Thoracic aorta (tissue), 2 donors: ENCODE results near the gene CD79A. TPM values are rescaled to one million over a fixed set of nuclear protein-coding genes. Genes with fewer than 3 reads are reported as not detected.

Experiments used
- ATAC-seq: fragments of 150-250 bp; one replicate; pipeline ENCODE4 v1.8.0; 2017; ENCODE audit warnings: low read depth; ENCODE audit not compliant: insufficient number of reproducible peaks, low FRiP score
- DNase-seq: peaks from one replicate; pipeline ENCODE4 v3.0.0-alpha.2; 2020; ENCODE audit warnings: low spot score
- H3K27ac ChIP-seq, 2 donors: fragments of 200-600 bp; sonication (generic); 1 replicate in 1 of 2; 2 replicates in 1 of 2; pipeline ENCODE4 v1.5.1; 2016; ENCODE audit warnings: mild to moderate bottlenecking in 2 of 2, moderate library complexity in 2 of 2
- H3K27me3 ChIP-seq: fragments of 200-600 bp; sonication (generic); replicated peaks from 2 replicates; pipeline ENCODE4 v1.6.0; 2016; ENCODE audit warnings: mild to moderate bottlenecking; ENCODE audit not compliant: insufficient read depth
- H3K36me3 ChIP-seq: fragments of 200-600 bp; sonication (generic); one replicate; pipeline ENCODE4 v1.5.1; 2016
- H3K4me1 ChIP-seq, 2 donors: fragments of 200-600 bp; sonication (generic); 1 replicate in 1 of 2; 2 replicates in 1 of 2; pipeline versions ENCODE4 v1.5.1 to v1.6.0; 2016; ENCODE audit warnings: low read depth in 2 of 2, mild to moderate bottlenecking in 1 of 2; ENCODE audit not compliant: control insufficient read depth in 1 of 2
- H3K4me3 ChIP-seq: fragments of 200-600 bp; sonication (generic); 2 replicates; pipeline ENCODE4 v1.5.1; 2016; ENCODE audit warnings: mild to moderate bottlenecking
- H3K9me3 ChIP-seq: fragments of 200-600 bp; sonication (generic); 2 replicates; pipeline ENCODE4 v1.5.1; 2016
- total RNA-seq, 2 donors: library from RNA; depleted of rRNA; stranded (reverse); fragments of >200 nt; gene quantifications; one replicate each; pipeline versions ENCODE4 v1.1.0 to v1.2.3, GENCODE V29; 2016
- TF ChIP-seq, protein P1 (sequence below): fragments of 200-600 bp; sonication (generic); IDR thresholded peaks from one replicate; pipeline ENCODE4 v1.5.1; 2019; ENCODE audit warnings: antibody characterized with exemption

CD79A gene
- total RNA-seq, 2 donors from 2014 or later, result not detected

DNA sequence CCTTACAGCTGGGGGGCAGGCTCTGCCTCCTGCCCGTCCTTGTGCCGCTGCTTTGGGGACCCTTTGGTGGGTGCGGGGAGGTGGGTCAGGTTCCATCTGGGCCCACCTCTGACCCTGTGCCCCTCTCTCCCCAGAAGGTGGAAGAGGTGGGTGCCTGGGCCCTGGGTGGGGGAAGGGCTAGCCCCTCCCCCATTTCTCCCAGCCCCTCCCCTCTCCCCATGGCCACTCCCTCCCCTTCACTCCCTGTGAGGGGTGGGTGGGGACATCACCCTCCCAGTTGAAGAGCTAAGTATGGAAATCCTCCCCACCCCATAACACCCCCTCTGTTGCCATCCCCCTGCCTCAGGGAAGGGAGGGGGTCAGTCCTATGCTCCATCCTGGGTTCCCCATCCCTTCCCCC, 20.1 kb downstream of the CD79A start:
- Histone ChIP-seq H3K27ac (no peak overlapping the region), H3K4me3 (no peak overlapping the region), H3K4me1 (no peaks in the 10 kb centered on the region), H3K36me3 (peaks cover 64% of the 10 kb centered on the region), H3K9me3 (no peaks in the 10 kb centered on the region), H3K27me3 (no peaks in the 10 kb centered on the region)
- ATAC-seq (no peak), DNase-seq (no peak)
- TF ChIP-seq, protein P1, sequence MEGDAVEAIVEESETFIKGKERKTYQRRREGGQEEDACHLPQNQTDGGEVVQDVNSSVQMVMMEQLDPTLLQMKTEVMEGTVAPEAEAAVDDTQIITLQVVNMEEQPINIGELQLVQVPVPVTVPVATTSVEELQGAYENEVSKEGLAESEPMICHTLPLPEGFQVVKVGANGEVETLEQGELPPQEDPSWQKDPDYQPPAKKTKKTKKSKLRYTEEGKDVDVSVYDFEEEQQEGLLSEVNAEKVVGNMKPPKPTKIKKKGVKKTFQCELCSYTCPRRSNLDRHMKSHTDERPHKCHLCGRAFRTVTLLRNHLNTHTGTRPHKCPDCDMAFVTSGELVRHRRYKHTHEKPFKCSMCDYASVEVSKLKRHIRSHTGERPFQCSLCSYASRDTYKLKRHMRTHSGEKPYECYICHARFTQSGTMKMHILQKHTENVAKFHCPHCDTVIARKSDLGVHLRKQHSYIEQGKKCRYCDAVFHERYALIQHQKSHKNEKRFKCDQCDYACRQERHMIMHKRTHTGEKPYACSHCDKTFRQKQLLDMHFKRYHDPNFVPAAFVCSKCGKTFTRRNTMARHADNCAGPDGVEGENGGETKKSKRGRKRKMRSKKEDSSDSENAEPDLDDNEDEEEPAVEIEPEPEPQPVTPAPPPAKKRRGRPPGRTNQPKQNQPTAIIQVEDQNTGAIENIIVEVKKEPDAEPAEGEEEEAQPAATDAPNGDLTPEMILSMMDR, result no peak

DNA sequence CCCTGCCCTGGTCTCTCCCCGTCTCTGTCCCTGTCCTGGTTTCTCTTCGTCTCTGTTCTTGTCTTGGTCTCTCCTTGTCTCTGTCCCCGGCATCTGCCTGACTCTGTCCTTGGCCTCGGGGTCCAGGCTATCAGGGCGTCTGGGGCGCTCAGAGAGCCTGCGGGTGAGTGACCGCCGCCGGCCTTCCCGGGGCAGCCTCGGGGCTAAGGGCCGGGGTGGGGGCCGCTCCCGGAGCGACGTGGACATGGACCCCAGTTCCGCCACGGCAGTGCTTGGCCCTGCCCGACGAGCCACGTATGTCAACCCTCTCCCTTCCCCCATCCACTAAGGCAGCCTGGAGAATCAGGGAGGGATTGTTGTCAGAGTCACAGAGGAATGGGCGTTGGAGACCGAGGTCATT, 20.7 kb downstream of the CD79A start:
- ATAC-seq (no peak), DNase-seq (no peak)
- H3K27ac ChIP-seq, result no peak overlapping the region
- H3K27me3 ChIP-seq, result no peaks in the 10 kb centered on the region
- TF ChIP-seq, protein P1, result no peak
- H3K9me3 ChIP-seq, result no peaks in the 10 kb centered on the region
- H3K4me1 ChIP-seq, result no peaks in the 10 kb centered on the region
- peaks cover 64% of the 10 kb centered on the region for H3K36me3 ChIP-seq
- no peak overlapping the region for H3K4me3 ChIP-seq

DNA sequence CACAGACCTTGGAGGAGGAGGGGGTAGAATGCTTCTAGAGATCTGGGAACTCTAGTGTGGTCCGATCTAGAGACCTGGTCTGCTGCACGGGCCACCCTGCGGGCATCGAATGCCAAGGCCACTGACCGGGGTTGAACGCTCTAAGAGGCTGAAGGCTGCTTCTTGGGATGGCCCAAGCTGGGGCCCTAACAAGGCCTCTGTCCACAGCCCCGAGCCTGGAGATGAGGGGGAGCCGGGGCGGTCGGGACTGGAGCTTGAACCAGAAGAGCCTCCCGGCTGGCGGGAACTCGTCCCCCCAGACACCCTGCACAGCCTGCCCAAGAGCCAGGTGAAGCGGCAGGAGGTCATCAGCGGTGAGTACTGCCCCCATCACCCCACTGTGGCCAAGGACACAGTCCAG, 21.2 kb downstream of the CD79A start:
- TF ChIP-seq, protein P1, result no peak
- Histone ChIP-seq H3K27ac (no peak overlapping the region), H3K4me3 (no peak overlapping the region), H3K4me1 (no peaks in the 10 kb centered on the region), H3K27me3 (no peaks in the 10 kb centered on the region), H3K36me3 (peaks cover 66% of the 10 kb centered on the region), H3K9me3 (no peaks in the 10 kb centered on the region)
- no peak for ATAC-seq
- DNase-seq, result no peak

DNA sequence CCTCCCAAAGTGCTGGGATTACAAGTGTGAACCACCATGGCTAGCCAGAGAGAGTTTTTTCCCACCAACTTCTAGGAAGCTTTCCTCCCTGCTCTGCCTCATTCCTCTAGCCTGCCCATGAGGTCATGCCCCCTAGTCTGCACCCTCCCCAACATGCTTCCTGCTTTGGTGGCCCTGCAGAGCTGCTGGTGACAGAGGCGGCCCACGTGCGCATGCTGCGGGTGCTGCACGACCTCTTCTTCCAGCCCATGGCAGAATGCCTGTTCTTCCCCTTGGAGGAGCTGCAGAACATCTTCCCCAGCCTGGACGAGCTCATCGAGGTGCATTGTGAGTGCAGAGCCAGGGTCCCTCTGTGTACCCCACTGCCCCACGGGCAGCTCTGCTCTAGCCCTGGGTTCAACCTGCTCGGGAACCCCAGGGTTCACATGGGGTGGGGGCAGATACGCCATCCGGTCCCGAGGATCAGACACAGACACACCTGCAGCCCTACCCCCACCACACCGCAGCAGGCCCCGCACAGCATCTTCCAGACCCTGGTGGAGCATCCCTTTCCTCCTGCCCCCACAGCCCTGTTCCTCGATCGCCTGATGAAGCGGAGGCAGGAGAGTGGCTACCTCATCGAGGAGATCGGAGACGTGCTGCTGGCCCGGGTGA, 24.8 kb downstream of the CD79A start:
- peaks cover 67% of the 10 kb centered on the region for H3K36me3 ChIP-seq
- TF ChIP-seq, protein P1, result no peak
- no peak overlapping the region for H3K4me3 ChIP-seq
- DNase-seq, result no peak
- no peaks in the 10 kb centered on the region for H3K9me3 ChIP-seq
- no peak overlapping the region for H3K27ac ChIP-seq
- ATAC-seq, result no peak
- no peaks in the 10 kb centered on the region for H3K27me3 ChIP-seq
- no peaks in the 10 kb centered on the region for H3K4me1 ChIP-seq

DNA sequence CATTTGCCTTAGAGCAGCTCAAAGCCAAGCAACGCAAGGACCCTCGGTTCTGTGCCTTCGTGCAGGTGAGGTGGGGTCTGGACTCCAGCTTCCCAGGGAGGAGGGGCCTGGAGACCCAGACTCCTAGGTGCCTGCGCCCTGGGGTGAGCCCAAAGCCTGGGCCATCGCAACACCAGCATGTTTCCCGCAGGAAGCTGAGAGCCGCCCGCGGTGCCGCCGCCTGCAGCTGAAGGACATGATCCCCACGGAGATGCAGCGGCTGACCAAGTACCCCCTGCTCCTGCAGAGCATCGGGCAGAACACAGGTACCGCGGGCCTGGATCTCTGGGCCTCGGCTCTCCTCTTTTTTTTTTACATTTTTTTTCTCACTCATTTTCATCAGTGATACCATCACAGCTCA, 25.5 kb downstream of the CD79A start:
- Histone ChIP-seq H3K27me3 (no peaks in the 10 kb centered on the region), H3K4me1 (no peaks in the 10 kb centered on the region), H3K4me3 (no peak overlapping the region), H3K27ac (no peak overlapping the region), H3K36me3 (peaks cover 66% of the 10 kb centered on the region), H3K9me3 (no peaks in the 10 kb centered on the region)
- ATAC-seq, result no peak
- no peak for DNase-seq
- TF ChIP-seq, protein P1, result no peak
